HEK293T (cell line): Measurements from ENCODE around the gene LRRK1.

Experiments used
- CTCF ChIA-PET: fragments of 350-600 bp; formaldehyde crosslinking; extraction: SDS; loops from one replicate; lab custom pipeline; 2021; ENCODE audit warnings: antibody characterized with exemption, inconsistent platforms; lab: Yijun Ruan, JAX
- POLR2A ChIA-PET: fragments of 350-600 bp; formaldehyde crosslinking; extraction: SDS; loops from one replicate; lab custom pipeline; 2020; ENCODE audit warnings: antibody characterized with exemption, inconsistent platforms; lab: Yijun Ruan, JAX
- DNase-seq: peaks from one replicate; pipeline ENCODE4 v3.0.0; 2012; ENCODE audit warnings: mixed read lengths; ENCODE audit errors: extremely low spot score
- ARNT ChIP-seq: fragments of 450-650 bp; IDR thresholded peaks from 2 replicates; pipeline ENCODE4 v1.6.1; 2017; ENCODE audit warnings: mild to moderate bottlenecking
- BHLHE40 ChIP-seq: fragments of 450-650 bp; IDR thresholded peaks from 2 replicates; pipeline ENCODE4 v1.6.1; 2016; ENCODE audit warnings: mild to moderate bottlenecking, moderate library complexity, borderline replicate concordance
- CTBP1 ChIP-seq: fragments of 450-650 bp; IDR thresholded peaks from 2 replicates; pipeline ENCODE4 v1.6.1; 2016; ENCODE audit warnings: borderline replicate concordance
- ELF4 ChIP-seq: fragments of 450-650 bp; IDR thresholded peaks from 2 replicates; pipeline ENCODE4 v1.6.1; 2017; ENCODE audit warnings: antibody characterized with exemption
- FOXA1 ChIP-seq: fragments of 450-650 bp; IDR thresholded peaks from 2 replicates; pipeline ENCODE4 v1.6.1; 2016; ENCODE audit warnings: mild to moderate bottlenecking
- FOXK2 ChIP-seq: fragments of 450-650 bp; IDR thresholded peaks from 2 replicates; pipeline ENCODE4 v1.6.1; 2016; ENCODE audit warnings: mild to moderate bottlenecking
- FOXM1 ChIP-seq: fragments of 450-650 bp; IDR thresholded peaks from 2 replicates; pipeline ENCODE4 v1.6.1; 2017; ENCODE audit warnings: mild to moderate bottlenecking, borderline replicate concordance
- HDGF ChIP-seq: fragments of 450-650 bp; IDR thresholded peaks from 2 replicates; pipeline ENCODE4 v1.6.1; 2017; ENCODE audit warnings: antibody characterized with exemption, borderline replicate concordance
- L3MBTL2 ChIP-seq: fragments of 450-650 bp; conservative IDR thresholded peaks from 2 replicates; pipeline ENCODE4 v1.6.1; 2016; ENCODE audit warnings: mild to moderate bottlenecking
- LEF1 ChIP-seq: fragments of 450-650 bp; IDR thresholded peaks from 2 replicates; pipeline ENCODE4 v1.6.1; 2017; ENCODE audit warnings: mild to moderate bottlenecking, borderline replicate concordance
- NFRKB ChIP-seq: fragments of 450-650 bp; IDR thresholded peaks from 2 replicates; pipeline ENCODE4 v1.6.1; 2016; ENCODE audit warnings: mild to moderate bottlenecking, moderate library complexity
- SP1 ChIP-seq: fragments of 450-650 bp; IDR thresholded peaks from 2 replicates; pipeline ENCODE4 v1.6.1; 2017
- SUZ12 ChIP-seq: fragments of 450-650 bp; IDR thresholded peaks from 2 replicates; pipeline ENCODE4 v1.6.1; 2016; ENCODE audit warnings: mild to moderate bottlenecking
- TARDBP ChIP-seq: fragments of 450-650 bp; IDR thresholded peaks from 2 replicates; pipeline ENCODE4 v1.6.1; 2016
- ZNF384 ChIP-seq: fragments of 450-650 bp; IDR thresholded peaks from 2 replicates; pipeline ENCODE4 v1.6.1; 2016
- TF ChIP-seq, protein P1 (sequence below): fragments of 450-650 bp; IDR thresholded peaks from 2 replicates; pipeline ENCODE4 v1.6.1; 2016

LRRK1 gene

DNA sequence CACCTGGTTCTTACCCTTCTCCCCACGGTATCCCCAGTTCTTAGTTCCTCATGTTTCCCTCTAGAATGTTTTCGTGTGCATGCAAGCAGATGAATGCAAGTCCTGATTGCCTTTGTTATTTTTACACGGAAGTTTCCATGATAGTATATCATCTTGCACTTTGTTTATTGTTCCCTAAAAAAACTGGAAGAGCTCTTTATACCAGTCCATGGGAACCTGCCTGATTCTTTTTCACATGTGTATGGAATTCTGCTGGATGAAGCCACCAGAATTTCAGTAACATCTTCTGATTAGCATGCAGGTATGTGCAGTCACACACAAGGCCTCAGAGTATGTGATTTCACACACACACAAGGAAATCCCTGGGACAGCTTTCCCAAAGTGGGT lies 16.0 kb upstream of the LRRK1 start:
- ChIA-PET POLR2A (no interaction called here), CTCF (interaction anchor here (0.7 kb wide), 1 partner anchor 32 kb away, joined by 5 read pairs; no protein-coding TSS in a partner anchor)
- TF ChIP-seq FOXA1 (no peak), SUZ12 (no peak), L3MBTL2 (no peak), SP1 (no peak), ELF4 (no peak), FOXM1 (no peak), HDGF (no peak), FOXK2 (no peak), LEF1 (no peak), BHLHE40 (no peak), TARDBP (no peak), CTBP1 (no peak), ARNT (no peak), ZNF384 (no peak), NFRKB (no peak)
- TF ChIP-seq, protein P1, sequence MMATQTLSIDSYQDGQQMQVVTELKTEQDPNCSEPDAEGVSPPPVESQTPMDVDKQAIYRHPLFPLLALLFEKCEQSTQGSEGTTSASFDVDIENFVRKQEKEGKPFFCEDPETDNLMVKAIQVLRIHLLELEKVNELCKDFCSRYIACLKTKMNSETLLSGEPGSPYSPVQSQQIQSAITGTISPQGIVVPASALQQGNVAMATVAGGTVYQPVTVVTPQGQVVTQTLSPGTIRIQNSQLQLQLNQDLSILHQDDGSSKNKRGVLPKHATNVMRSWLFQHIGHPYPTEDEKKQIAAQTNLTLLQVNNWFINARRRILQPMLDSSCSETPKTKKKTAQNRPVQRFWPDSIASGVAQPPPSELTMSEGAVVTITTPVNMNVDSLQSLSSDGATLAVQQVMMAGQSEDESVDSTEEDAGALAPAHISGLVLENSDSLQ, result no peak
- no peak for DNase-seq

DNA sequence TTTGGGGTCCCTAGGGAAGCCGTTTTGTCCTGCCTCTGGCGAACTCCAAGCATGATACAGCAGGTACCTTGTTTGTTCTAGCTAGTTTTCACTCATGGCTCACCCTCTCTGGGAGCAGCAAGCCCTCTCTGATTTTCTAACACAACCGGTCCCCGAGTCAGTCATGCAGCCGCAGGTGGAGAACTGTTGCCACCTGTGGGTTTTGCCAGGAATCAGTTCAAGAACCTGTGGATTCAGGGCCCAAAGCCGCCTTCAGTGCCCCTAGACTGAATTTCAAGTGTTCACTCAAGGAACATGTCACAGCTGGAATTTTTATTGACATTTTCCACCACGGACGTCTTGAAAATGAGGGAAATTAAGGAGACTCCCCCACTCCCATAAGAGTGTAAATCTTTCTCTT lies 13.3 kb upstream of the LRRK1 start:
- no peak for DNase-seq
- TF ChIP-seq SP1, result no peak
- ChIA-PET POLR2A (no interaction called here), CTCF (no interaction called here)

DNA sequence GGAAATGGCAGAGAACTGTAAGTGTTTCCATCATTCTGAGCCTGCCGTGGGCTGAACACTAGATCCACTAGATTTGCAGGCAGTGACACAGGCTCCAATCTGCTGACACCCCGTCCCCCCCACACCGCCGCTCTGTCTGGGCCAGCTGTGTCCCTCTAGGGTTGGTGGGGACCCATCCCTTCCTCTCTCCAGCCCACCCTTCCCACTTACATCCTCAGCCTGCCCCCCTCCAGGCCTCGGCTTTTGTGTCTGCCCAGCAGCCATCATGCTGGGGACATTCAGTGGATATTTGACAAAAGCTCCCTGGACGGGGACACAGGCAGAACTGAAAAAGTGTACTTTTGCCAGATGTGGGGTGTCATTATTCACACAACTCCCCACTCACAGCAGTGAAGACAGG lies 10.7 kb upstream of the LRRK1 start:
- no peak for DNase-seq
- ChIA-PET CTCF (no interaction called here), POLR2A (no interaction called here)
- TF ChIP-seq ELF4 (no peak), ZNF384 (no peak), SUZ12 (no peak), L3MBTL2 (no peak), NFRKB (no peak), FOXA1 (no peak), CTBP1 (no peak), HDGF (no peak), SP1 (no peak), TARDBP (no peak), FOXM1 (no peak), BHLHE40 (no peak), FOXK2 (no peak), LEF1 (no peak), ARNT (no peak)
- TF ChIP-seq, protein P1, result no peak

DNA sequence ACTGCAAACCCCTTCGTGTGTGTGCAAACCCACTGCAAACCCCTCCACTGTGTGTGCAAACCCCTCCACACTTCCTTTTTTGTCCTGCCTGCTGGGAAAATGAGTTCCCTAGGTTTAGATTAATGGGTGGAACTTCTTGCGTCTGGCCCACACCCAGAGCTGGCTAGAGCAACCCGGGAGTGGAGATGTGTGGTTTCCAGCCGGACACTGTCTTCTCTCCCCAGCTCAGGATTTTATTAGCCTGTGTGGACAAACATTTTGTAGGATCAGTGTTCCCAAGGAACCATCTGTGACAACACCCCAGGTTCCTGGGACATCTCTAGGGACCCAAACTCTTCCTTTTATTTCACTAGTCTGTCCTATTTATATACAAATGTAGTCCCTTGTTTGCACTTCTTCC lies 9.6 kb upstream of the LRRK1 start:
- ChIA-PET CTCF (no interaction called here), POLR2A (no interaction called here)
- no peak for DNase-seq
- TF ChIP-seq ZNF384 (no peak), ARNT (no peak), FOXA1 (no peak), SP1 (no peak), LEF1 (no peak), FOXM1 (no peak), ELF4 (no peak), SUZ12 (no peak), BHLHE40 (no peak), FOXK2 (no peak), CTBP1 (no peak), HDGF (no peak), L3MBTL2 (no peak)
- TF ChIP-seq, protein P1, result no peak

DNA sequence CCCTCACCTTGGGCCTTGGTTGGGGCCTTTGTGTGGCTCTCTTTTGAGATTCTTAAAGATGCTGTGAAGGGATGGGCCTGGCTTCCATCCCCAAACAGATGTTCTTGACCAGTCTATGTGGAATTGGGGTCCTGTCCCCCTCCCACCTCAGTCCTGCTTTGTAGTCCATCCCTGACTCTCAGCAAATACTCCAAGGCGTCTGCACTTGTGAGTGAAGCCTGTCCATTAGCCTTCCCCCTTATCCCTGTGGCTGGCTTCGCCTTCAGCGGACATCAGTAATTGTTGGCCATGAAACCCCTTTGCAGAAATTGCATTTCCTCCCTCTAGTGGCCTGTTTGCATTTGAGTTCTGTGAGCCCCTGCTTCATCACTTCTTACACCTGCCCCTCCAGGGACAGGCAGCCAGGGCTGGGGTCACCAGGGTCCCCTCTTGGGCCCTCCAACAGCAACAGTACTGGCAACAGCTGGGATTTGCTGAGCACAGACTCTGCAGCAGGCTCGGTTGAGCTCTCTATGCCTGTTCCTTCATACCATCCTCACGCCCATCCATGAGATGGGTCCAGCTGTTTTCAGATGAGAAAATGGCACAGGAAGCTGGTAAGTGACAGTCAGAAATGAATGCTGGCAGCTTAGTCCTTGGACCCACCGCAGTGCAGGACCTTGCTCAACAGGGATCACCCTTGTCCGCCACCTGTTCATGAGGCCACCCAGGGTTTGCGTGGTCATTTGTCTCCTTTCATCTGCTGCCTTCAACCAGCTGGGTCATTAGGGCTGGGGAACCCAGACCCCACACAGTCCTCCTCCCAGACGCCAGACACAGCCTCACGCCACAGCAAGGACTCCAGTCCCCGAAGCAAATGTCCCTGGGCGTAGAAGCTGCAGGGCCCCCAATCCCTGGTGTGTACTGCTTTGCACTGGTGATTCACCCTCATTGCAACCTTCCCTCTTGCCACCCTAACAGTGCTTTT lies 8.9 kb upstream of the LRRK1 start:
- DNase-seq, result no peak
- POLR2A ChIA-PET, result no interaction called here
- CTCF ChIA-PET, result interaction anchor here (1.2 kb wide), 1 partner anchor 97 kb away, joined by 3 read pairs; no protein-coding TSS in a partner anchor
- TF ChIP-seq SP1, result no peak
- no peak for TF ChIP-seq ZNF384

DNA sequence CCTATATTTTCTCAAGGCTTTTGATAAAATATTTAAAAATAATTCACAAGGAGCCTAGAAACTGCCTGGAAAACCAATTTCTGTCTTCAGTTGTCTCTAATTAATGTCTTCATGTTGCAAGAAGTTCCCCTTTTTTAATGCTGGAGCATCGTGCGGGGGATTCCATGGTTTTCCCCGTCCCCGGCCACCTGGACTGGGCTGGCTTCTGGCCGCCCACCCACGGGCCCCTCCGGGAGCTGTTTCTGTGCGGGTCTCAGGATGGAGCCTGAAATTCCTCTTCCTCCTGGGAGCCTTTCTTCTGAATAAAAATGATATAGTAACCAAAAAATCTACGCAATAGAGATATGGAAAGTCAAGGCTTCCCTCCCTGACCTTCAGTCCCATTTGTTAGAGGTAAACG lies 8.1 kb upstream of the LRRK1 start:
- CTCF ChIA-PET, result interaction anchor here (1.2 kb wide), 1 partner anchor 96 kb away, joined by 3 read pairs; no protein-coding TSS in a partner anchor
- no peak for DNase-seq
- POLR2A ChIA-PET, result no interaction called here
- no peak for TF ChIP-seq HDGF
- TF ChIP-seq ARNT, result no peak
- no peak for TF ChIP-seq NFRKB
- TF ChIP-seq LEF1, result no peak
- no peak for TF ChIP-seq ZNF384
- no peak for TF ChIP-seq FOXK2
- no peak for TF ChIP-seq SUZ12
- no peak for TF ChIP-seq ELF4
- TF ChIP-seq L3MBTL2, result no peak
- TF ChIP-seq BHLHE40, result no peak
